Activated CD4-positive, alpha-beta T cell treated with anti-CD3 and anti-CD28 coated beads for 4 hours (primary cell): ENCODE results near the gene ELK1.
"Not testable (repeated sequence)": the region's sequence is repeated elsewhere in the genome, so short reads cannot be mapped to it uniquely, and the experiment has no call there.

Source experiments
- DNase-seq, 2 donors: peaks; one replicate each; pipeline ENCODE4 v3.0.0-alpha.2; 2020

ELK1 gene, protein sequence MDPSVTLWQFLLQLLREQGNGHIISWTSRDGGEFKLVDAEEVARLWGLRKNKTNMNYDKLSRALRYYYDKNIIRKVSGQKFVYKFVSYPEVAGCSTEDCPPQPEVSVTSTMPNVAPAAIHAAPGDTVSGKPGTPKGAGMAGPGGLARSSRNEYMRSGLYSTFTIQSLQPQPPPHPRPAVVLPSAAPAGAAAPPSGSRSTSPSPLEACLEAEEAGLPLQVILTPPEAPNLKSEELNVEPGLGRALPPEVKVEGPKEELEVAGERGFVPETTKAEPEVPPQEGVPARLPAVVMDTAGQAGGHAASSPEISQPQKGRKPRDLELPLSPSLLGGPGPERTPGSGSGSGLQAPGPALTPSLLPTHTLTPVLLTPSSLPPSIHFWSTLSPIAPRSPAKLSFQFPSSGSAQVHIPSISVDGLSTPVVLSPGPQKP

DNA sequence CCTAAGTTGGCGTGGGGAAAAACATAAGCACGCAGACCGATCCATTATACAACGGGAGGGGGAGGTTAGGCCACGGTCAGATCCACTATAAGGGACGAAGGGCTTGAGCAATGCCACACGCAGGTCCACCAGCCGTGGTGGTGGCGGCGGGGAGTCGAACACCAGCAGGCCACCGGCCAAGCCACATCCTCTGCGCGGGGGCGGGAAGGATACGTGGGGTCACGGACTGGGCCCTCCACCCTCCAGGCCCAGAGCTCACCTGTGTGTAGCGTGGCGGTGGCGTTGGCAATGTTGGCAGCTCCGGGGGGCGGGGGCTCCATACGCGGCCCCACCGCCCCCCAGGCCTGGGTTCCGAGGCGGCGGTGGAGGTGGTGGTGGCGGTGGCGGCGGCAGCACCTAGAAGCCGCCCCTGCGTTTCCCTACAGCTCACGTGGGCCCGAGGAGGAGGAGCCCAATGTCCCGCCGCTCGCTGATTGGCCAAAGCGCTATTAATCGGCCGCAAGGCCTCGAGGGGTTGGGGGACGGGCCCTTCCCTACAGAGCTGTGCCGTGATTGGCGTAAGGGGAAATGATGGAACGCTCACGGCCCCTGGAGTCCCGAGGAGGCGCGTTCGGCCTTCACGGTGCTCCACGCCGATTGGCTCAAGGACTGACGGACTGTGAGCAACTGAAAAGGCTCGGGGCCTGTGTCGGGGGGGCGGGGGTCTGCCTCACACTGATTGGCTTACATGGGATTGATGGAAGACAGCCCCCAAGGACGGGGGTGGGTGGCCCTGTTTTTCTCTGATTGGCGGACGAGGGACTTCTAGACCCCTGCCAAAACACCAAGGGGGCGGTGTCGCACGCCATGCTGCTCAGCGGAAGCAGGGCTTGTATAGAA, at the start of gene ELK1:
ELK1 (minus strand) TSS at position 400 of the 879 bp plus-strand sequence. CDS start 9,122 bp downstream, outside the sequence.
- DNase-seq, result peak; percentile 80 to 86

DNA sequence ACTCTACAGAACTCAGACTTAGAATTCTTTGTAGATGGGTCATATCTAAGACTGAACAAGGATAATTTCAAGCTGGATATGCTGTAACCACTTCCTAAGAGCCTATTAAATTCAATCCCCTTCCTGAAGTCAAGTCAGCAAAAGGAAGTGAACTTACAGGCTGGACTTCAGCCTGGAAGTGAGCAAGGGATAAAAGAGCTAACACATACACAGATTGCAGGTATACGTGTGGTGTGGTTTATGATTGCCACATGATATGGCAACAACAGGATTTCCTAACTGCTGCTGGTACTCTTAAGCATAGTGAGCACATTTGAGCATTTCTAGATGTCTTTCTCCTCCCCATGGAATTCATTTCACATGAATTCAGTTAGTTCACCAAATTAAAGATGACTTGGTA, 46.8 kb upstream of the ELK1 start:
- no peak for DNase-seq

DNA sequence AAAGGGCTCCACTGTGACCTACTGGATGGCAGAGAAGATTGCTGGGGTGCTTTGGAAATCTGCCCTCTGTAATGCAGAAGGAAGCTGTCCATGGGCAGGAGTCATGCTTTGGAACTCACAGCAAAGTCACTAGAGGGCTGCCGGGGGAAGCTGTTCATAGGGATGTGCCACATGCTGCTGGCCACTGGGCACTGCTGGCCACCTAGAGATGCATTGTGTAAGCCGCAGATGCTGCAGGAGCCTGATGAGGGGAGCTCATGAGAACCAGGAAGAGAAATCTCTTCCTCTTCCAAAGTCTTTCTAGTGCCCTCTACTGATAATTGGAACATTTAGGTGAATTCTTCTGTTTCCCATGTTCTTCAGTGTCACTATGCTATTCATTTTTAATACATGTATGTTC, 39.8 kb upstream of the ELK1 start:
- DNase-seq, result no peak

DNA sequence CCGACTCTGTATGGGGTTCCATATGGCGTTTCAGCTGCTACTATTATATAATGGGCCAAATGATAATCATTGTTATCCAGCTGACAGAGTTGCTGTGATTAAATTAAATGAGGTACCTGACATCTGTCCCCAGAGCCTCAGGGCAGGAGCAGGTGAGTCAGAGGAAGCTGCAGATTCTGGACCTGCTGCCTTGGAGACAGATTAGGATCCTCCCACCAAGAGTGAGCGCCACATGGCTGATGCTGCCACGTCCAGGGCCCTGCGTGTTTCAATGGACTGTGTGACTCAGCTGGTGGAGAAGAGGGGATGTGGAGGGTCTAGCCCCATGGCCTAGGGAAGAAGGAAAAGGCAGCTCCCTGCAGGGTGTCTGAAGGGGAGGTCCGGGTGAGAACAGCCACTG, 36.9 kb upstream of the ELK1 start:
- no peak for DNase-seq

DNA sequence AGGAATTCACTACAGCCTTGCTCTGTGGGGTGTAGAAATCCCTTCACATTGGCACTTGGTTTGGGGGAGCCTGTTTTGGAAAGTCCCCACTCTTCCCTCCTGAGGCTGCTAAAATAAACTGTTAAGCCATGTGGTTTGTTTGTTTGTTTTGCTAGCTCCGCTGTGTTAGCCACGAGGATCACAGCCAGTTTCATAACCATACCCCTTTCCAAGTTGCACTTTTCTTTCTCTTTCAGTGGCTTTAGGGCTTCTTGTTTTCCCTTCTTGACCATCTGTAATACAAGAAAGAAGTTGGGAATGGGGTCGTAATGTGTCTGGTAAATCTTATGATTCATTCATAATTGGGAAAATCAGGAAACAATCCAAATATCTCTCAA, 33.5 kb upstream of the ELK1 start:
- DNase-seq, result no peak

DNA sequence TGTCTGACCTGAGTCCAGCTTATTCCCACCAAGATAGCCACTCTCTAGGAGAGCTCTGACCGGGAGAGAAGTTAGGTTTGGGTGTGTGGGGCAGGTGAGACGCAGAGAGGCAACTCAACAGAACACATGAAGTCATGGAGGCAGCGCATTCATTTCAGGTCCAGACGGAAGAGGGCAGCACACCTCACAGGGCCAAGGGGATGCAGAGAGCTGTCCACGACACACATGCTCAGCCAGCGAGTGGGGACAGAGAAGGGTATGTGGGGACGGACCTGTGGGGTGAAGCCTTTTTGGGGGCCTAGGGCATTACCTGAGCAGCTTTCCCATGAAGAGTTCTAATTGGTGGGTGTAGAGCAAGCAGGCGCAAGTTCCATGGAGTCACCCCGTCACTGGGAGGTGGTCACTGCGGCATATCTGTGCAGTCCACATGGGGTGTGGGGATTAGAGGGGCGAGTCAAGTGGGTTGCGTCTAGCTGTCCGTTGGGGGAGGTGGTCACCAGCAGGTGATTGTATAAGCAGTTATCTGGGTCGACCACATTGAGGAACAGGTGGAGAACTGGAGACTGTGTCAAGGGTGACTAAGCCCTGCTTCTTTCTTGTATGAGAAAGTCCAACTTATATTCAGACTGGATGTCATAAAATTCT, 32.9 kb upstream of the ELK1 start:
- DNase-seq, result no peak

DNA sequence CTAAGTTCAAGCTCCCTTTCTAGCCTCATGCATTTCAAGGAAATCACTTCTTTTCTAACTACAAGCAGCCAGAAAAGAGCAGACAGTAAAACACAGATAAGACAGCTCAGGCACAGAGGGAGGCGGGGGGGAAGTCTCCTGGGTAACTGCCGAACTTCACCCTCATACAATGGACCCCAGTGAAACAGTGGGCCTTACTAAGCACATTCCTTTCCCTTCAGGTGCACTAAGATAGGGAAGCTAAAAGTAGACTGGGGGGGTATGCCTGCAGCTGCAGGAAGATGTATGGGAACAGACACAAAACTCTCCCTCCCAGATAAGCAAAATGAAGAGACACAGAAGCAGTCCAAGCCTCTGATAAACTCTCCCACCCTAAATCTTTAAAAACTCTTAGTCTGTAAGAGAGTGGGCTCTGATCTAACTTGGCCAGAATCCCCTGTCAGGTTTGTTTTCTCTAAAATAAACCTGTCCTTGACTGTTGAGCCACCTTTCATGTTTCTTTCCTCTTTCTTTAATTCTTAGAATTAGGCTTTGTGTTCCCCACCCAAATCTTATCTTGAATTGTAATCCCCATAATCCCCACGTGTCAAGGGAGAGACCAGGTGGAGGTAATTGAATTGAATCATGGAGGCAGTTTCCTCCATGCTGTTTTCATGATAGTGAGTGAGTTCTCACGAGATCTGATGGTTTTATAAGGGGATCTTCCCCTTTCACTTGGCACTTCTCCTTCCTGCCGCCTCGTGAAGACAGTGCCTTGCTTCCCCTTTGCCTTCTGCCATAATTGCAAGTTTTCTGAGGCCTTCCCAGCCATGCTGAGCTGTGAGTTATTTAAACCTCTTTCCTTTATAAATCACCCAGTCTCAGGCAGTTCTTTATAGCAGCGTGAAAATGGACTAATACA, 25.8 kb upstream of the ELK1 start:
- not testable (repeated sequence) for DNase-seq

DNA sequence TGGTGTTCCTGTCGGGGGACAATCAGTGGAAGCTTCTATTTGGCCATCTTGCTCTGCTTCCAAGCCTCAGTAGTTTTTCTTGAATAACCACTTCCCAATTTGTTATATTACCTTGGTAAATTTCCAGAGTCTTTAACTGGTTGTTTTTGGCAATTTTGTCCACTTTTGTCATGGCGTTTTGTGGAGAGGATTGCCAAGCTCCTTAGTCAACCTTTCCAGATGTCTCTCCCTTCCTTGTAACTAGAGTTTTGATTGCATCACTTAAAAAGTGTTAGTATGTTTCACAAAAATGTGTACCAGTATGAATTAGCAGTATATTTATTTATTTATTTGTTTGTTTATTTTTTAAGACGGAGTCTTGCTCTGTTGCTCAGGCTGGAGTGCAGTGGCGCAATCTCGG, 24.4 kb upstream of the ELK1 start:
- DNase-seq, result no peak

DNA sequence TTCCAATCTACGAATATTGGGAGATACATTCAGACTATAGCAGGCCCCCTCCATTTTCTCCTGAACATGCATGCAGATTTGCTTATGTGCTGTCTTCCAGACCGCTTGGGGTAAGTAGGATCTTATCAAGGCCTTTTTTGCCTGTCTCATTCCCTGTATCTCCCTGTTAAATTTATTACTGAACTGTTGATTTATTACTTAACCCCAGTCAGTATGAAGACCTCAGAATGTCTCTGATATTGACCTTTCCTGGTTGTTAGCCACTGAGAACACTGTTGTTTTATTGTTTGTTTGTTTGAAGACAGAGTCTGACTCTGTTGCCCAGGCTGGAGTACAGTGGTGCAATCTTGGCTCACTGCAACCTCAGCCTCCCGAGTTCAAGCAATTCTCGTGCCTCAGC, 15.4 kb upstream of the ELK1 start:
- not testable (repeated sequence) for DNase-seq

DNA sequence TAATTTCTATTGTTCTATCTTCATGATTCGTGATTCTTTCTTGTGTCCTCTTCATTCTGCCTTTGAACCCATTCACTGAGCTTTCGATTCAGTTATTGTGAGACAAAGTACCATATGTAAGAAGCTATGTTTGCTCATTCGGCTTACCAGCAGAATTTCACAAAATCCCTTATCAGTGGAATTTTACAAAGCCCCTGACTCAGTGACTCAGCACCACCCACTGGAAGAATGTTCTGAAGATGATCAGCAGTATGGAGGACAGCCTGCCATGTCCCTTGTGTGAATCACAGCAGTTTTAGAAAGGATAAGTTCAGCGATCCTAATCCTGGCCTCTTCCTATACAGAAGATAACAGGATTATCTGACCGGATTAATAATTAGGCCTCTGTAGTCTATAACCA, 14.4 kb upstream of the ELK1 start:
- DNase-seq, result no peak

DNA sequence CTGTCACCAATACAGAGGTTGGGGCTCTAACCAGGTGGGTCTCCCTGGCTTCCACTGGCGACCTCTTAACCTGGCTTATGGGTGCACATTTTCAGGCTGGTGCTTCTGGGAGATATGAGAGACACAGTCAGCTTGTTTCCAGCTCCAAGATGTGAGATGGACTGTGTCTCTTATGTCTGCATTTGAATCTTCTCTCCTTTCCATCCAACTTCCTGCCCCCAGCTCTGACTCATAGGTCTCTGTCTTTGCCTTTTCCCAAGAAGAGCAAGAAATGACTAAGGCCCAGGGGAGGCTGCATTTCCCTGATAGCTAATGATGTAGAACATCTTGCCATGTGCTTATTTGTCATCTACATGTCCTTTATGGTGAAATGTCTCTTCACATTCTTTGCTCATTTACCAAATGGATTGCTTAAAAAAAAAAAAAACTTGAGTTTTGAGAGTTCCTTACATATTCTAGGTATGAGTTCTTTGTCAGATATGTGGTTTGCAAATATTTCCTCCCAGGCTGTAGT, 11.8 kb upstream of the ELK1 start:
- peak; percentile 12 to 29 for DNase-seq

DNA sequence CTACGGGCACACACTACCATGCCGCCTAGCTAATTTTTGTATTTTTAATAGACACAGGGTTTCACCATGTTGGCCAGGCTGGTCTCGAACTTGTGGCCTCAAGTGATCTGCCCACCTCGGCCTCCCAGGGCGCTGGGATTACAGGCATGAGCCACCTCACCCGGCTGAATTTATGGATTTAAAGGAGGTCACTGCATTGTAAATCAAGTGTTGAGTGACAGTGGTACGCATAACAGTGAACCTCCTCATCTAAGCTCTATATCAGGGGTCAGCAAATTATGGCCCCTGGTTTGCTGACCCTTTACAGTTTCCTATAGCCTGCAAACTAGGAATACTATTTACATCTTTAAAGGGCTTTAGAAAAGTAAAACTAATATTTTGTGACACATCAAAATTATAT, 11.2 kb upstream of the ELK1 start:
- DNase-seq, result no peak

DNA sequence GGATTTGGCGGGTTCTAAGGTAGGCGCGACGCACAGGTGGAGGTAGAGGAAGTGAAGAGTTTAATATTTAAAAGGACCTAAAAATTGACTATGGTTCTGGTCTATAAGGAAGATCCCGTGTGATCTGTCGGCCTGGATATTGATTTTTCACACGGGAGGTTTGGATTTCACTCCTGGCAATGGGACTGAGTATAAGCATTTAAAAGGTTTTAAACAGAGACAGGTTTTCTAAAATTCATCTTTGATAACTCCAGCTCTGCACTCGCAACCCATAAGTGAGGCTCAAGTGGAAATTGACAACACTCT, 9.0 kb upstream of the ELK1 start:
- DNase-seq, result no peak

DNA sequence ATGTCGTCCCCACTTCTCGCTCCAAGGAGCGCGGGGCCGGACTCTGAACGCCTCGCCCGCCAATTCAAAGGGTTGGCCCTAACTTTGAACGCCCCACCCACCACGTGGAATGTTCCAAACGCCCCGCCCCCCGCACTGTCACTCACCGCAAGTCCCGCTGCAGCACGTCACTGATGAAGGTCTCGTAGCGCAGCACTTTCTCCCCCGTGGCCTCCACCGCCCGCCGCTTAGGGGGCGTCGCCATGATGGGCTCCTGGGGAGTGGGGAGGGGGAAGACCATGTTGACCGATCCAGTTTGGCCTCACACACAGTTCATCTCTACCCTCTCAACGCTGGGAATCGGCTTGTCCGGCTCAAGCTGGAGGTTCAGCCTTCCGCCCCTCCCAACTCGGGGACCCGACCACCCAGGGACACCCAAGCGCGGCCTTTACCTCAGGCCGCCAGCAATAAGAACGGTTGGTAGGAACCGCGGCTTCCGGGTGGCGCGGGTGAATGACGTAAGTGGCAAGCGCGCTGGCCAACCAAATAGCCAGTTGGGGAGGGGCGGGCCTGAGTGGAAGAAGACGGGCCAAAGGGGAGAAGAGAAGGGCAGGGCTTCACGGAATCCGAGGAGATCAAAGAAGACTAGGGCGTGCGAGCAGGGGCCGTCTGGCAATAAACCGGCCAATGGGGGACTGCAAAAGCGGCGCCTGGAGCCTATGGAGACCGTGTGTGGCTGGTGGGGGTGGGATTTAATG, 8.5 kb upstream of the ELK1 start, which contains the start of gene UXT:
UXT (minus strand) TSS at position 497 of the 737 bp plus-strand sequence; CDS start at position 244, 253 bp downstream.
- DNase-seq, result peak; percentile 88 to 91

DNA sequence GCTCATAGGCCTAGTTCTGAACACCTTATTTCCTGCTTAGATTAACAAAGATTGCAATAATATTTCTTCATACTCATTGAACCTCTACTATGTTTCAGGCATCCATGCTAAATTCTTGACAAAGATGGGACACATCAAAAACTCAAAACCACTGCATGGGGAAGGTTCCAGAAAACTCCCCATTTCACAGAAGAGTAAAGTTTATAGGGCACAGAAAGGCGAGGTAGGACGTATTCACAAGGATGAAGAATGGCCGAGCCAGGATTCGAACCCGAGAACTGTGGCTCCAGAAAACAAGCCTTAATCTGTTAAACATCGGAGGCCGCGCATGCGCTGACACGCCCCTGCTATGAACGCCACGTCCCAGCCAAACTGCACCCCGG, 7.9 kb upstream of the ELK1 start:
- no peak for DNase-seq

DNA sequence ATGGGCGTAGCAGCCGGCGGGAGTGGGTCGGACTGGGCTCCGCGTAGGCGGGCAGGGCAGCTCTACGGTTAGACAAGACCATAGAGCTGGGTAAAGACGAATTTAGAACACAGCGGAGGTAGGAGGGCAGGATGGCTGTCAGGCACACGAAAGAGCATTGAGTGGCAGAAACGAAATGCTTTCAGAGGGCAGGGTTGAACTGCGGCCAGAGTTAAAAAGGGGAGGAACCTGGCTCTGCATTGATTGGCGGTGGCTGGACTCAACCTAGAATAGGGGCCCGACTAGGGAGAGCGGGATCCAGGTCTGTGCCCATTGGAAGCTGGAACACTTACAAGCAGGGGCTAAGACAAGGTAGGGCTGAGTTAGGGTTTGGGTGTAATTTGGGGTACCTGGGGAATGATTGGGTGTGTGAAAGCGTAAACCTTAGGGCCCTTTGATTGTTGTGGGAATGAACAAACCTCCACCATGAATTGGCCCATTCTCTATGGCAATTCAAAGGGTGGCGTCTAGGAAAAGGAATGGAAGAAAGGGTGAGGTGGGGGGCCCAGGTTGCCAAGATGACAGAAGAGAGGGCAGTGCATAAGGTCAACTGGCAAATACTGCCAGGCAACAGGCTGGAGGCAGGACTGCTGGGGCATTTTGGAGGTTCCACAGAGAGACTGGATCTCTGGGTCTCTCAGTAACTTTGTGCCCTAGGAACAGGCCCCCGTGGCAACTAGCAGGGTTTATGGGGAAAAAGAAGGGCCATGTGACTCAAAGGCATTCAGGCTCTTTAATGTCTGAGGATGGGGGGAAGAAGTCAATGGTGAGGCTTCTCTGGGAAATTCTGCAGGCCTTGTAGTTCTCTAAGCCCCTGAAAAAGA, 911 bp upstream of the ELK1 start:
- DNase-seq, result no peak

DNA sequence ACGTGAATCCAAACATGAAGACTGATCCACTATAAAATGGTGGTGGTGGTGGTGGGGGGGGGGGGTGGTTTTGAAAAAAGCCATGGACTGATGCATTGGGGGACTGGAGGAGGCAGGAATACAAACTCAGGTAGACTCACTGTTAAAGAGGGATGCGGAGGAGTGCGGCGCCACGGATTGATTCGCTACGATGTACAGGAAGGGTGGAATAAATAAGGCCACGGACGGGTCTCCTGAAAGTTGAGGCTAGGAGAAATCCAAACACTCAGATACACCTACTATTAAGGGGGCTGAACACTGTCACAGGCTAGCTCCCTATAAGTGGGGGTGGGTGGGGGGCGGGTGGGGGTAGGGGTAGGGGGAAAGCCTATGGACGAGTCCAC, 591 bp downstream of the ELK1 start:
- DNase-seq, result no peak

DNA sequence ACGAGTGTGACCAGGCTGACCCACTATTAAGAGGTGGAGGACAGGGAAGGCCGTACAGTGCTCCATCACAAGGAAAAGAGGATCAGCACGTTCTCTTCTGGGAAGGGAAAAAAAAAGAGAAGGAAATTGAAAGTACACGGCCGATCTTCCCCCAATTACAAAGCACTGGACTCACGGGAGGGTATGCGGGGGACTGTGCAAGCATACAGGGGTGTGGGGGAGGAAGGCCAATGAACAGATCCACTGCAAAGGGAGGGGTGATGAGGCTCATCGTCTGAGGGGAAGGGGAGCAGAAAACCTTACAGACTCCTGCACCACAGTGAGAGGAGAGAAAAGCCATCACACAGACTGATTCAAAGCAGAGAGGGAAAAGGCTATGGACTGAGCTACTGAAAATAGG, 1.1 kb downstream of the ELK1 start:
- no peak for DNase-seq

DNA sequence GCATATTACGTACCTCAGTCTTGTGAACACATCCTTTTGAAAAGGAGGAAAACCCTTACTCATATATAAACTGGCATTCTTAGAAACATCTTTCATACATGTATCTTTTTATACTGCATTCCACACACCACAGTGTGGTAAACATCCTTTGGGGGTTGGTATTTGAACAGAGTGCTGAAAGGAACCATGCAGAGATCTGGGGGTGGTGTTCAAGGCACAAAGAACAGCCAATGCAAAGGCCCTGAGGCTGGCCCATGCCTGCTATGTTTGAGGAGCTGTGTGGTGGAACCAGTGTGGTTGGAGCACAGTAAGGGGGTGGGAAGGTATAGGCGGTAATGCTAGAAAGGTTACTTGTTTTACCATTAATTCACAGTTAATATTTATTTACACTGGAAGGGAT, 2.0 kb downstream of the ELK1 start:
- DNase-seq, result no peak

DNA sequence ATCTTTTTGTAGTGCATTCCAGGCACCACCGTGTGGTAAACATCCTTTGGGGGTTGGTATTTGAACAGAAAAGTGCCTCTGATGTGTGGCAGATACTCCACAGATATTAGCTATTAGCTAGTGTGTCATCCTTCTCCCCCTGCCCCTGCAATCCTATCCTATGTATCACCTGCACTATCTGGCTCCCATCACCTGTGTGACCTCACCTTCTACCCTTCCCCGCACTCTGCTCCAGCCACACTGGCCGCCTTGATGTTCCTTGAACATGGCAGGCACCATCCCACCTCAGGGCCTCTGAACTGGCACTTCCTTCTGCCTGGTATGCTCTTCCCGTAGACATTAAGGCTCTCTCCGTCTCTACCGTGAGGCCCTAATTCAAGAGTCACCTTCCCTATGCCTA, 3.7 kb downstream of the ELK1 start:
- DNase-seq, result no peak

DNA sequence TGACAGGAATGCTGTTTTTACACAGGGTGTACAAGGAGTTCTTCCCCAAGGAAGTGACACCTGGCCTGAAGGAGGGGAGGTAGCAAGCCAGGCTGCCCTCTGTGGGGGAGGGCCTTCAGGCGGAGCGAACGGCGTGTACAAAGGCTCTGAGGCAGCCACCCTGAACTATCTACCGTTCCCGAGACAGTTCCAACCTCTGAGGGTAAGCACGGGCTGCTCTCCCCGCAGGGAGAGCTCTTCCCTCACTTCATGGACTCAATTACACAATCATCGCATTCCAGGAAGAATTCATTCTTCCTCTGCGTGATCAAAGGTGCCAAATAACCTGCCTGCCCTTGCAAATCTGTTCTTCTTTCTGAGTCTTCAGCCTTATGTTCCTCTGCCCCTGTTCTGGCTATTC, 4.8 kb downstream of the ELK1 start:
- DNase-seq, result no peak
